Effector memory CD8-positive, alpha-beta T cell (primary cell): ENCODE results near the gene ANKRD13D.
A peak's percentile ranks its signal among the peaks of the same experiment; 100 is the strongest.

Experiments used
- ATAC-seq: fragments of 150-1000 bp; cut with Tn5 transposase; replicated peaks from 2 replicates; pipeline ENCODE4 v1.10.0; 2021; ENCODE audit warnings: mild to moderate bottlenecking, moderate library complexity
- DNase-seq, 3 experiments: peaks; one replicate each; pipeline ENCODE4 v3.0.0; 2021
- H3K27ac Mint-ChIP-seq, 2 donors: one replicate each; pipeline ENCODE4 v1.8.0; 2022; ENCODE audit warnings: mild to moderate bottlenecking in 2 of 2, mixed read lengths in 2 of 2, moderate library complexity in 2 of 2
- H3K27me3 Mint-ChIP-seq, 2 donors: one replicate each; pipeline ENCODE4 v1.8.0; 2022; ENCODE audit warnings: mixed read lengths in 2 of 2
- H3K36me3 Mint-ChIP-seq: one replicate; pipeline ENCODE4 v1.8.0; 2022; ENCODE audit warnings: mild to moderate bottlenecking, moderate library complexity, mixed read lengths; ENCODE audit not compliant: insufficient read depth
- H3K4me1 Mint-ChIP-seq, 2 donors: one replicate each; pipeline ENCODE4 v1.8.0; 2022; ENCODE audit warnings: low read depth in 2 of 2, mixed read lengths in 2 of 2
- H3K4me3 Mint-ChIP-seq, 2 donors: one replicate each; pipeline ENCODE4 v1.8.0; 2022; ENCODE audit warnings: mild to moderate bottlenecking in 2 of 2, mixed read lengths in 2 of 2, moderate library complexity in 2 of 2
- H3K9me3 Mint-ChIP-seq, 2 donors: one replicate each; pipeline ENCODE4 v1.8.0; 2022; ENCODE audit warnings: mixed read lengths in 2 of 2

ANKRD13D gene

DNA sequence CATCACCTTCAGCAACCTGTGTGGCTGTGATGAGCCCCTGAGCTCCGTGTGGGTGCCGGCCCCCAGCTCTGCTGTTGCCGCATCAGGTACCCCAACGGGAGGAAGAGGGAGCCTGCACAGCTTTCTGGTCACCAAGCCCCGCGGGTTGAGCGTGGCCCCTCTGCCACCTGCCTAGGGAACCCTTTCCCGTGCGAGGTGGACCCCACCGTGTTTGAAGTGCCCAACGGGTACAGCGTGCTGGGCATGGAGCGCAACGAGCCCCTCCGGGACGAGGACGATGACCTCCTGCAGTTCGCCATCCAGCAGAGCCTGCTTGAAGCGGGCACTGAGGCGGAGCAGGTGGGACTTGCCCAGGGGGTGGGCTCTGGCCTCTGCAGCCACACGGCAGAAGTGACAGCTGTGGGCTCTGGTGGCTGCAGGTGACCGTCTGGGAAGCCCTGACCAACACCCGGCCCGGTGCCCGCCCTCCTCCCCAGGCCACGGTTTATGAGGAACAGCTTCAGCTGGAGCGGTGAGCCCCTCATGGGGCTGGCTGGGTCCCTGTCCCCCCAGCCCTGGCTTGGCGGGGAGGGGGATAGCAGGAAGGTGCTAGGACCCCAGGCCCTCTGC lies 12.3 kb downstream of the ANKRD13D start:
- Mint-ChIP-seq H3K4me3 (no peak overlapping the region), H3K9me3 (peaks cover 3 to 4% of the 10 kb centered on the region in 2 donors), H3K27ac (no peak overlapping the region), H3K36me3 (peaks cover 52% of the 10 kb centered on the region), H3K4me1 (peaks cover 17 to 26% of the 10 kb centered on the region in 2 donors), H3K27me3 (no peaks in the 10 kb centered on the region)
- no peak for ATAC-seq
- no peak for DNase-seq

DNA sequence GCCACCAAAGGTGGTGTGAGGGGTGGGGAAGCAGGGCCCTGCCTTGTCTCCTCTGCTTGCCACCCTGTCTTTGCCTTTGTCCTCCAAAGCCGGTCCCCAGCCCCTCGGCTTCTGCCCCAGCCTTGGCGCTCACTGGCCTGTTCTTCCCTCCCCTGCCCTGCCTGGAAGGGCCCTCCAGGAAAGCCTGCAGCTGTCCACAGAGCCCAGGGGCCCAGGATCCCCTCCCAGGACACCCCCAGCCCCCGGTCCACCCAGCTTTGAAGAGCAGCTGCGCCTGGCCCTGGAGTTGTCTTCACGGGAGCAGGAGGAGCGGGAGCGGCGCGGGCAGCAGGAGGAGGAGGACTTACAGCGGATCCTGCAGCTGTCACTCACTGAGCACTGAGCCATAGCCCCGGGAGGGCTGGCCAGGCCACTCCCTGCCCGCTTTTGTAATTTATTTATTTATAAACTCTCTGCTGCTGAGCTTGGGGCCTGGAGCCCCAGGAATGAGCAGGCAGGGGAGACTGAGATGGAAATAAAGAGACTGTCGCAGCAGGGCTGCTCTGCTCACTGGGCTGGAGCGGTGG lies 12.9 kb downstream of the ANKRD13D start:
- no peak for ATAC-seq

GRCh38 chr11:67302571-67303131 lies 13.5 kb downstream of the ANKRD13D start:
- DNase-seq (no peak), ATAC-seq (peak; percentile 35)
- no peaks in the 10 kb centered on the region for H3K27me3 Mint-ChIP-seq
- H3K4me3 Mint-ChIP-seq = peak overlapping the region; percentile 57 to 72
- H3K9me3 Mint-ChIP-seq = no peaks in the 10 kb centered on the region
- peaks cover 40% of the 10 kb centered on the region for H3K36me3 Mint-ChIP-seq
- peaks cover 17 to 18% of the 10 kb centered on the region in 2 donors for H3K4me1 Mint-ChIP-seq
- peak overlapping the region; percentile 81 for H3K27ac Mint-ChIP-seq

More for the DNA sequence above, 12.9 kb downstream of the ANKRD13D start:
- no peaks in the 10 kb centered on the region for H3K9me3 Mint-ChIP-seq
- peaks cover 46% of the 10 kb centered on the region for H3K36me3 Mint-ChIP-seq
- DNase-seq = no peak
- H3K27ac Mint-ChIP-seq = peak overlapping the region in 1 of 2 donors; percentile 81
- no peaks in the 10 kb centered on the region for H3K27me3 Mint-ChIP-seq
- peak overlapping the region; percentile 57 to 72 for H3K4me3 Mint-ChIP-seq
- peaks cover 17 to 19% of the 10 kb centered on the region in 2 donors for H3K4me1 Mint-ChIP-seq

- H3K36me3 Mint-ChIP-seq = peaks cover 35% of the 10 kb centered on the region
- peak; percentile 82 for ATAC-seq
These were observed 14.2 kb downstream of the ANKRD13D start, which contains the start of gene SSH3 for GRCh38 chr11:67303132-67303834. Gene SSH3, plus strand, starts transcription at chr11:67303530. Its CDS starts 96 bp downstream, at chr11:67303626.

GRCh38 chr11:67303835-67304411 lies 14.8 kb downstream of the ANKRD13D start:
- H3K36me3 Mint-ChIP-seq = peaks cover 31% of the 10 kb centered on the region
- no peak overlapping the region for H3K27ac Mint-ChIP-seq
- H3K4me3 Mint-ChIP-seq = peak overlapping the region; percentile 57 to 72
- no peak for DNase-seq
- H3K27me3 Mint-ChIP-seq = no peaks in the 10 kb centered on the region
- no peaks in the 10 kb centered on the region for H3K9me3 Mint-ChIP-seq
- peaks cover 12 to 14% of the 10 kb centered on the region in 2 donors for H3K4me1 Mint-ChIP-seq
- ATAC-seq = peak; percentile 51

More at GRCh38 chr11:67303132-67303834, 14.2 kb downstream of the ANKRD13D start, which contains the start of gene SSH3:
- H3K27ac Mint-ChIP-seq = peak within 1 kb of the TSS; percentile 81
- H3K9me3 Mint-ChIP-seq = no peaks in the 10 kb centered on the region
- no peak for DNase-seq
- peak within 1 kb of the TSS; percentile 57 to 72 for H3K4me3 Mint-ChIP-seq
- H3K27me3 Mint-ChIP-seq = no peaks in the 10 kb centered on the region
- peaks cover 14 to 18% of the 10 kb centered on the region in 2 donors for H3K4me1 Mint-ChIP-seq

GRCh38 chr11:67304511-67305113 lies 15.5 kb downstream of the ANKRD13D start:
- peak overlapping the region; percentile 57 to 72 for H3K4me3 Mint-ChIP-seq
- ATAC-seq = no peak
- no peak for DNase-seq
- H3K27ac Mint-ChIP-seq = peak overlapping the region in 1 of 2 donors; percentile 81
- H3K9me3 Mint-ChIP-seq = no peaks in the 10 kb centered on the region
- peaks cover 12 to 16% of the 10 kb centered on the region in 2 donors for H3K4me1 Mint-ChIP-seq
- H3K27me3 Mint-ChIP-seq = no peaks in the 10 kb centered on the region
- H3K36me3 Mint-ChIP-seq = peaks cover 24% of the 10 kb centered on the region

GRCh38 chr11:67306769-67307544 lies 17.9 kb downstream of the ANKRD13D start:
- Mint-ChIP-seq H3K9me3 (no peaks in the 10 kb centered on the region), H3K36me3 (peaks cover 14% of the 10 kb centered on the region), H3K4me1 (peaks cover 16 to 23% of the 10 kb centered on the region in 2 donors), H3K27ac (no peak overlapping the region), H3K4me3 (no peak overlapping the region), H3K27me3 (no peaks in the 10 kb centered on the region)
- no peak for DNase-seq
- no peak for ATAC-seq

DNA sequence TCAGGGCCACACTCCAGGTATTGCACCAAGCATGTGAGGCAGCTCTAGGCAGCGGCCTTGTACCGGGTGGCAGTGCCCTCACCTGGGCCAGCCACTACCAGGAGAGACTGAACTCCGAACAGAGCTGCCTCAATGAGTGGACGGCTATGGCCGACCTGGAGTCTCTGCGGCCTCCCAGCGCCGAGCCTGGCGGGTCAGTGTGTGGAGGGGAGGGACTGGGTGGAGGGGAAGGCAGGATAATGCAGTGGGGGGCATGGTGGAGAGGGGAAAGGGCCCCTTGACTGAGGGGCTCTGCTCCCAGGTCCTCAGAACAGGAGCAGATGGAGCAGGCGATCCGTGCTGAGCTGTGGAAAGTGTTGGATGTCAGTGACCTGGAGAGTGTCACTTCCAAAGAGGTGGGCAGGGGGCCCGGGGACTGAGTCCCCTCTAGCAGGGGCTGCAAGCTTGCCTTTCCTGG lies 18.5 kb downstream of the ANKRD13D start:
- H3K4me3 Mint-ChIP-seq = no peak overlapping the region
- H3K27ac Mint-ChIP-seq = no peak overlapping the region
- peaks cover 18 to 26% of the 10 kb centered on the region in 2 donors for H3K4me1 Mint-ChIP-seq
- no peaks in the 10 kb centered on the region for H3K27me3 Mint-ChIP-seq
- DNase-seq = no peak
- no peaks in the 10 kb centered on the region for H3K9me3 Mint-ChIP-seq
- H3K36me3 Mint-ChIP-seq = peaks cover 8% of the 10 kb centered on the region
- ATAC-seq = no peak

DNA sequence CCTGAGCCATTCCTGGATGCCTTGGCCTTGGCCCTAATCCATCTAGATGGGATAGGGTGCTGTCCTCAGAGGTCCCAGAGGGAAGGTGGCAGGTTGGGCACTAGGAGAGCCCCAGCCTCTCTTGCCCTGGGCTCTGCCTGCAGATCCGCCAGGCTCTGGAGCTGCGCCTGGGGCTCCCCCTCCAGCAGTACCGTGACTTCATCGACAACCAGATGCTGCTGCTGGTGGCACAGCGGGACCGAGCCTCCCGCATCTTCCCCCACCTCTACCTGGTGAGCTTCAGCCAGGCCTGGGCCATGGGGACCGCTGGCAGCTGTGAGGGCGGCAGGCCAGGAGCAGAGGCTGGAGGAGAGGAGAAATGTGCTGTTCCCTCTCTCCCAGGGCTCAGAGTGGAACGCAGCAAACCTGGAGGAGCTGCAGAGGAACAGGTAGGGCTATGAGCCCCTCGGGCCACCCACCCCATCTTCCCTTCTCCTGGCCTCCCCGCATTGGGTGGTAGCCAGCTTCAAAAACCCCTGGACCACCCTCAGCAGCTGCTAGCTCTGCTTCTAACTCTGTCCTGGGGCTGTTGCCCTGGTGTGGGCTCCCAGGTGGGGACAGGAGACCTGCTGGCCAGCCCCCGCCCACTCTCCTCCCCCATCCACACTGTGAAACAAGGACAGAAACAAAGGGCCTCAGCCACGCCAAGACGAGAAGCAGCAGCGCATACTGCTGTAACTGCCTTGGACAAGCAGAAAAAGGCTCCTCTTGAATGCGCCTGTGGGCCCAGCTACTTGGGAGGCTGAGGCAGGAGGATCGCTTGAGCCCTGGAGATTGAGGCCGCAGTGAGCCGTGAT lies 19.1 kb downstream of the ANKRD13D start:
- ATAC-seq (no peak), DNase-seq (no peak)
- H3K4me1 Mint-ChIP-seq = peaks cover 21 to 27% of the 10 kb centered on the region in 2 donors
- peaks cover 4% of the 10 kb centered on the region for H3K36me3 Mint-ChIP-seq
- no peaks in the 10 kb centered on the region for H3K27me3 Mint-ChIP-seq
- H3K4me3 Mint-ChIP-seq = no peak overlapping the region
- no peak overlapping the region for H3K27ac Mint-ChIP-seq
- no peaks in the 10 kb centered on the region for H3K9me3 Mint-ChIP-seq

- Mint-ChIP-seq H3K36me3 (peaks cover 8% of the 10 kb centered on the region), H3K4me3 (no peak overlapping the region), H3K27ac (no peak overlapping the region), H3K9me3 (no peaks in the 10 kb centered on the region), H3K4me1 (peaks cover 28 to 35% of the 10 kb centered on the region in 2 donors), H3K27me3 (no peaks in the 10 kb centered on the region)
- DNase-seq = no peak
- ATAC-seq = no peak
These were observed 20.1 kb downstream of the ANKRD13D start for GRCh38 chr11:67309166-67309565.

GRCh38 chr11:67309661-67310061 lies 20.6 kb downstream of the ANKRD13D start:
- no peak overlapping the region for H3K27ac Mint-ChIP-seq
- ATAC-seq = no peak
- no peak overlapping the region for H3K4me3 Mint-ChIP-seq
- DNase-seq = no peak
- H3K27me3 Mint-ChIP-seq = no peaks in the 10 kb centered on the region
- H3K4me1 Mint-ChIP-seq = peaks cover 28 to 33% of the 10 kb centered on the region in 2 donors
- H3K36me3 Mint-ChIP-seq = peaks cover 8% of the 10 kb centered on the region
- no peaks in the 10 kb centered on the region for H3K9me3 Mint-ChIP-seq
